ENCODE data around the gene TRAPPC2L. TPM values are rescaled to one million over a fixed set of nuclear protein-coding genes. Genes with fewer than 3 reads are reported as not detected.

Gene TRAPPC2L
- total RNA-seq, 1 experiment from 2014 or later = 94.1 TPM

- TF ChIP-seq RAD21 (IDR thresholded peaks at IDR 0.05; ENCODE audit: low read depth) (no peak), YY1 (IDR thresholded peaks at IDR 0.05; ENCODE audit: extremely low read depth, insufficient replicate concordance, low read depth, low read length) (no peak), POLR2AphosphoS5 (IDR thresholded peaks at IDR 0.05; ENCODE audit: low read depth, low read length) (no peak)
- TF ChIP-seq, protein P1, sequence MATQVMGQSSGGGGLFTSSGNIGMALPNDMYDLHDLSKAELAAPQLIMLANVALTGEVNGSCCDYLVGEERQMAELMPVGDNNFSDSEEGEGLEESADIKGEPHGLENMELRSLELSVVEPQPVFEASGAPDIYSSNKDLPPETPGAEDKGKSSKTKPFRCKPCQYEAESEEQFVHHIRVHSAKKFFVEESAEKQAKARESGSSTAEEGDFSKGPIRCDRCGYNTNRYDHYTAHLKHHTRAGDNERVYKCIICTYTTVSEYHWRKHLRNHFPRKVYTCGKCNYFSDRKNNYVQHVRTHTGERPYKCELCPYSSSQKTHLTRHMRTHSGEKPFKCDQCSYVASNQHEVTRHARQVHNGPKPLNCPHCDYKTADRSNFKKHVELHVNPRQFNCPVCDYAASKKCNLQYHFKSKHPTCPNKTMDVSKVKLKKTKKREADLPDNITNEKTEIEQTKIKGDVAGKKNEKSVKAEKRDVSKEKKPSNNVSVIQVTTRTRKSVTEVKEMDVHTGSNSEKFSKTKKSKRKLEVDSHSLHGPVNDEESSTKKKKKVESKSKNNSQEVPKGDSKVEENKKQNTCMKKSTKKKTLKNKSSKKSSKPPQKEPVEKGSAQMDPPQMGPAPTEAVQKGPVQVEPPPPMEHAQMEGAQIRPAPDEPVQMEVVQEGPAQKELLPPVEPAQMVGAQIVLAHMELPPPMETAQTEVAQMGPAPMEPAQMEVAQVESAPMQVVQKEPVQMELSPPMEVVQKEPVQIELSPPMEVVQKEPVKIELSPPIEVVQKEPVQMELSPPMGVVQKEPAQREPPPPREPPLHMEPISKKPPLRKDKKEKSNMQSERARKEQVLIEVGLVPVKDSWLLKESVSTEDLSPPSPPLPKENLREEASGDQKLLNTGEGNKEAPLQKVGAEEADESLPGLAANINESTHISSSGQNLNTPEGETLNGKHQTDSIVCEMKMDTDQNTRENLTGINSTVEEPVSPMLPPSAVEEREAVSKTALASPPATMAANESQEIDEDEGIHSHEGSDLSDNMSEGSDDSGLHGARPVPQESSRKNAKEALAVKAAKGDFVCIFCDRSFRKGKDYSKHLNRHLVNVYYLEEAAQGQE (IDR thresholded peaks at IDR 0.05; ENCODE audit: low read depth) = no peak
These were observed 27.0 kb downstream of the TRAPPC2L start (continued) for GRCh38 chr16:88883946-88884345.

- no peaks in the 10 kb centered on the region for H3K9me3 ChIP-seq (ENCODE audit: control insufficient read depth in 1 of 2, insufficient read depth in 1 of 2, low read depth in 1 of 2, low read length in 2 of 2)
- no peak for ATAC-seq
- no peak for DNase-seq (ENCODE audit: low read depth, low spot score)
- ChIA-PET RAD21 (ENCODE audit: low non-redundant PET in 1 of 2, low total read pairs in 2 of 2, uncharacterized antibody in 2 of 2, unreplicated experiment in 2 of 2) (no interaction called here), CTCF (no interaction called here), POLR2A (no interaction called here)
- peaks cover 7 to 22% of the 10 kb centered on the region in 2 experiments; a peak in 3 of 4 replicates for H3K4me1 ChIP-seq (ENCODE audit: control insufficient read depth in 1 of 2, insufficient read depth in 2 of 2, low read length in 2 of 2)
- no peak overlapping the region for H3K9ac ChIP-seq (ENCODE audit: low read length)
- no peak overlapping the region for H2AFZ ChIP-seq (ENCODE audit: low read depth, low read length, poor library complexity, severe bottlenecking)
- H3K36me3 ChIP-seq (ENCODE audit: control insufficient read depth in 1 of 2, insufficient read depth in 2 of 2, low read length in 2 of 2) = peaks cover 0 to 6% of the 10 kb centered on the region in 2 experiments; a peak in 1 of 4 replicates
- no peaks in the 10 kb centered on the region for H4K20me1 ChIP-seq (ENCODE audit: insufficient read depth)
- TF ChIP-seq, protein P2, sequence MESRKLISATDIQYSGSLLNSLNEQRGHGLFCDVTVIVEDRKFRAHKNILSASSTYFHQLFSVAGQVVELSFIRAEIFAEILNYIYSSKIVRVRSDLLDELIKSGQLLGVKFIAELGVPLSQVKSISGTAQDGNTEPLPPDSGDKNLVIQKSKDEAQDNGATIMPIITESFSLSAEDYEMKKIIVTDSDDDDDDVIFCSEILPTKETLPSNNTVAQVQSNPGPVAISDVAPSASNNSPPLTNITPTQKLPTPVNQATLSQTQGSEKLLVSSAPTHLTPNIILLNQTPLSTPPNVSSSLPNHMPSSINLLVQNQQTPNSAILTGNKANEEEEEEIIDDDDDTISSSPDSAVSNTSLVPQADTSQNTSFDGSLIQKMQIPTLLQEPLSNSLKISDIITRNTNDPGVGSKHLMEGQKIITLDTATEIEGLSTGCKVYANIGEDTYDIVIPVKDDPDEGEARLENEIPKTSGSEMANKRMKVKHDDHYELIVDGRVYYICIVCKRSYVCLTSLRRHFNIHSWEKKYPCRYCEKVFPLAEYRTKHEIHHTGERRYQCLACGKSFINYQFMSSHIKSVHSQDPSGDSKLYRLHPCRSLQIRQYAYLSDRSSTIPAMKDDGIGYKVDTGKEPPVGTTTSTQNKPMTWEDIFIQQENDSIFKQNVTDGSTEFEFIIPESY (IDR thresholded peaks at IDR 0.05; ENCODE audit: extremely low read depth, insufficient replicate concordance, low read length) = no peak
- TF ChIP-seq RAD21 (IDR thresholded peaks at IDR 0.05; ENCODE audit: low read depth) (no peak), CEBPB (IDR thresholded peaks at IDR 0.05; ENCODE audit: low read depth) (no peak), SP1 (IDR thresholded peaks at IDR 0.05; ENCODE audit: low read depth) (no peak), ATF3 (IDR thresholded peaks at IDR 0.05) (no peak), POLR2A (IDR thresholded peaks at IDR 0.05; ENCODE audit: borderline replicate concordance, extremely low read depth, insufficient read depth, insufficient read length) (no peak), TCF7L2 (IDR thresholded peaks at IDR 0.05; ENCODE audit: borderline replicate concordance, extremely low read depth, insufficient read depth, insufficient read length) (no peak), SRF (IDR thresholded peaks at IDR 0.05; ENCODE audit: low read depth) (no peak), POLR2AphosphoS5 (IDR thresholded peaks at IDR 0.05; ENCODE audit: low read depth, low read length) (no peak), ZNF274 (IDR thresholded peaks at IDR 0.05; ENCODE audit: low read depth, low read length) (no peak), EGR1 (IDR thresholded peaks at IDR 0.05; ENCODE audit: low read depth) (no peak), SIN3A (IDR thresholded peaks at IDR 0.05; ENCODE audit: low read depth) (no peak)
- TF ChIP-seq, protein P3, sequence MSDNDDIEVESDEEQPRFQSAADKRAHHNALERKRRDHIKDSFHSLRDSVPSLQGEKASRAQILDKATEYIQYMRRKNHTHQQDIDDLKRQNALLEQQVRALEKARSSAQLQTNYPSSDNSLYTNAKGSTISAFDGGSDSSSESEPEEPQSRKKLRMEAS (IDR thresholded peaks at IDR 0.05) = no peak
- no peaks in the 10 kb centered on the region for H3K27me3 ChIP-seq (ENCODE audit: insufficient read depth, low read length)
- no peaks in the 10 kb centered on the region for H3K9me2 ChIP-seq (ENCODE audit: insufficient read depth)
- intact Hi-C loops (cut with micrococcal nuclease) = no loop called here
- H3K79me2 ChIP-seq (ENCODE audit: insufficient read depth, low read length) = no peaks in the 10 kb centered on the region
- no TSS peak for BruUV-seq (replicated peaks)
- no peak overlapping the region for H3K4me3 ChIP-seq (replicated peaks in 1 of 2; ENCODE audit: low read depth in 1 of 2, low read length in 2 of 2)
- H3K4me2 ChIP-seq (ENCODE audit: low read length) = no peak overlapping the region
- no peak overlapping the region; the same call in 1 of the 2 replicates for H3K27ac ChIP-seq (ENCODE audit: low read depth, low read length)
These were observed 27.8 kb downstream of the TRAPPC2L start for GRCh38 chr16:88884569-88885271.

All from HCT116 (cell line).